Tibial nerve (tissue), 4 donors: ENCODE measurements around the gene SDR42E2. TPM values are rescaled to one million over a fixed set of nuclear protein-coding genes. Genes with fewer than 3 reads are reported as not detected.

ENCODE experiments used
- DNase-seq, 2 donors: peaks; one replicate each; pipeline ENCODE4 v3.0.0-alpha.2; 2019; ENCODE audit warnings: low spot score in 2 of 2
- H3K27ac ChIP-seq, 4 donors: fragments of 200-600 bp; sonication (generic) in 3 of 4; one replicate each; pipeline ENCODE4 v1.5.1; 2017 to 2019; ENCODE audit warnings: mild to moderate bottlenecking in 1 of 4
- H3K27me3 ChIP-seq, 2 donors: fragments of 200-600 bp; sonication (generic) in 1 of 2; one replicate each; pipeline versions ENCODE4 v1.5.1 to v1.6.0; 2017 to 2019
- H3K36me3 ChIP-seq, 3 donors: fragments of 200-600 bp; sonication (generic); one replicate each; pipeline ENCODE4 v1.5.1; 2018 to 2019
- H3K4me1 ChIP-seq, 4 donors: fragments of 200-600 bp; sonication (generic) in 3 of 4; one replicate each; pipeline ENCODE4 v1.5.1; 2017 to 2019
- H3K4me3 ChIP-seq, 4 donors: fragments of 200-600 bp; sonication (generic) in 3 of 4; one replicate each; pipeline ENCODE4 v1.5.1; 2017 to 2019; ENCODE audit warnings: mild to moderate bottlenecking in 1 of 4, moderate library complexity in 1 of 4
- H3K9me3 ChIP-seq, 4 donors: fragments of 200-600 bp; sonication (generic) in 3 of 4; one replicate each; pipeline ENCODE4 v1.5.1; 2017 to 2019
- EP300 ChIP-seq, 2 donors: sonication (generic); formaldehyde crosslinking; IDR thresholded peaks; one replicate each; pipeline ENCODE4 v1.6.1; 2017; ENCODE audit warnings: antibody characterized with exemption in 2 of 2, mild to moderate bottlenecking in 1 of 2
- POLR2A ChIP-seq, 2 donors: fragments of 450-650 bp; IDR thresholded peaks; one replicate each; pipeline ENCODE4 v1.6.1; 2017; ENCODE audit warnings: antibody characterized with exemption in 2 of 2, mild to moderate bottlenecking in 2 of 2, moderate library complexity in 2 of 2
- WGBS, 2 donors: methylation state at CpG; one replicate each; pipeline ENCODE4 v1.1.5; 2018; 5-methylcytosine and 5-hydroxymethylcytosine counted together
- total RNA-seq, 4 donors: library from RNA; depleted of rRNA; stranded (reverse); fragments of >200 nt; gene quantifications; one replicate each; pipeline ENCODE4 v1.1.0, GENCODE V29; 2016
- TF ChIP-seq, protein P1 (sequence below), 5 experiments: fragments of 200-600 bp in 3 of 5; fragments of 450-650 bp in 2 of 5; sonication (generic) in 3 of 5; IDR thresholded peaks; one replicate each; pipeline ENCODE4 v1.5.1; 2016 to 2019; ENCODE audit warnings: antibody characterized with exemption in 5 of 5, mild to moderate bottlenecking in 3 of 5, moderate library complexity in 2 of 5

The SDR42E2 gene
- total RNA-seq, 4 donors from 2014 or later, result not detected

DNA sequence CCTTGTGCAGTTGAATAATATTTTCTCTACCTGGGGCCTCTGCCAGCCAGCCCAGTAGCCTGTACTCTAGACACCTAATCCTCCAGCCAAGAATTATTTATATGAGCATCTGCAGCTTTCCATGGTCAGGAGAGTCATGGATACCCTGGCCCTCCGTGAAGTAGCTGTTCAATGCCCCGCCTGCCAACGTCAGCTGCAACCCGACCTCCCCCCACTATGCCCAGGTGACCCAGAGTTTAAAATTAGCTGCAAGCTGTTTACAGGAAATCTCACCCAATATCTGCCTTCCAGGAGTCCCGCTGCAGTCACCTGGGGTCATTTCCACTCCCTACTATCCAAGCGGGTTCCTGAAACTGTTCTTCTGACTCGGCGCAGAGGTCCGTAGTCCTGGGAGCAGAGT lies 12.3 kb downstream of the SDR42E2 start:
- H3K27ac ChIP-seq, result no peak overlapping the region
- DNase-seq, result no peak
- H3K36me3 ChIP-seq, result no peaks in the 10 kb centered on the region
- TF ChIP-seq EP300 (IDR thresholded peaks at IDR 0.05) (no peak), POLR2A (IDR thresholded peaks at IDR 0.05) (no peak)
- TF ChIP-seq, protein P1, sequence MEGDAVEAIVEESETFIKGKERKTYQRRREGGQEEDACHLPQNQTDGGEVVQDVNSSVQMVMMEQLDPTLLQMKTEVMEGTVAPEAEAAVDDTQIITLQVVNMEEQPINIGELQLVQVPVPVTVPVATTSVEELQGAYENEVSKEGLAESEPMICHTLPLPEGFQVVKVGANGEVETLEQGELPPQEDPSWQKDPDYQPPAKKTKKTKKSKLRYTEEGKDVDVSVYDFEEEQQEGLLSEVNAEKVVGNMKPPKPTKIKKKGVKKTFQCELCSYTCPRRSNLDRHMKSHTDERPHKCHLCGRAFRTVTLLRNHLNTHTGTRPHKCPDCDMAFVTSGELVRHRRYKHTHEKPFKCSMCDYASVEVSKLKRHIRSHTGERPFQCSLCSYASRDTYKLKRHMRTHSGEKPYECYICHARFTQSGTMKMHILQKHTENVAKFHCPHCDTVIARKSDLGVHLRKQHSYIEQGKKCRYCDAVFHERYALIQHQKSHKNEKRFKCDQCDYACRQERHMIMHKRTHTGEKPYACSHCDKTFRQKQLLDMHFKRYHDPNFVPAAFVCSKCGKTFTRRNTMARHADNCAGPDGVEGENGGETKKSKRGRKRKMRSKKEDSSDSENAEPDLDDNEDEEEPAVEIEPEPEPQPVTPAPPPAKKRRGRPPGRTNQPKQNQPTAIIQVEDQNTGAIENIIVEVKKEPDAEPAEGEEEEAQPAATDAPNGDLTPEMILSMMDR (IDR thresholded peaks at IDR 0.05), result no peak
- H3K27me3 ChIP-seq, result no peaks in the 10 kb centered on the region
- WGBS, 2 donors, result 64 to 65% methylated on average over 9 of the region's 9 CpGs
- no peaks in the 10 kb centered on the region for H3K9me3 ChIP-seq
- H3K4me1 ChIP-seq, result no peaks in the 10 kb centered on the region
- no peak overlapping the region for H3K4me3 ChIP-seq

- Histone ChIP-seq H3K36me3 (no peaks in the 10 kb centered on the region), H3K4me1 (no peaks in the 10 kb centered on the region), H3K27me3 (no peaks in the 10 kb centered on the region), H3K9me3 (no peaks in the 10 kb centered on the region), H3K4me3 (no peak overlapping the region), H3K27ac (no peak overlapping the region)
- DNase-seq, result no peak
- TF ChIP-seq POLR2A (IDR thresholded peaks at IDR 0.05) (no peak), EP300 (IDR thresholded peaks at IDR 0.05) (no peak)
- TF ChIP-seq, protein P1 (IDR thresholded peaks at IDR 0.05), result no peak
- 72 to 79% methylated on average over 14 to 15 of the region's 18 CpGs for WGBS, 2 donors
Measured at GRCh38 chr16:22177968-22178930, 15.9 kb downstream of the SDR42E2 start.

DNA sequence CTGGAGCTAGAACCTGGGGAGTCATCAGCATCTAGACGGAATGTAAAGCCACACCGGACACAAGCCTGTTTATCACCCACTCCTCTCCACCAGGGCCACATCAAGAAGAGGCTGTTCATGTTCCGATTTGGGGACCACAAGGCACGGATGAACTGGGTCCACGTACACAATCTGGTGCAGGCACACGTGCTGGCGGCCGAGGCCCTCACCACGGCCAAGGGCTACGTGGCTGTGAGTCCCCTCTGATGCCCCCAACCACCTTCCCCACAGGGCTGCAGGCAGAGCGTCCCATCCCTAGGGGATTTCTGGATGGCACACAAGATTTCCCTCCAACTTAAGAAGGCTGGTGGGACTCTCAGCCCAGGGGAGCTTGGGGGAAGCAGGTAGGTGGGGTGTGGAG lies 19.1 kb downstream of the SDR42E2 start:
- 79 to 85% methylated on average over 11 of the region's 11 CpGs for WGBS, 2 donors
- Histone ChIP-seq H3K9me3 (no peaks in the 10 kb centered on the region), H3K27ac (no peak overlapping the region), H3K4me3 (no peak overlapping the region), H3K36me3 (no peaks in the 10 kb centered on the region), H3K4me1 (no peaks in the 10 kb centered on the region), H3K27me3 (no peaks in the 10 kb centered on the region)
- DNase-seq, result no peak
- TF ChIP-seq EP300 (IDR thresholded peaks at IDR 0.05) (no peak), POLR2A (IDR thresholded peaks at IDR 0.05) (no peak)
- TF ChIP-seq, protein P1 (IDR thresholded peaks at IDR 0.05), result no peak

GRCh38 chr16:22181843-22182242 lies 19.5 kb downstream of the SDR42E2 start:
- Histone ChIP-seq H3K9me3 (no peaks in the 10 kb centered on the region), H3K27me3 (no peaks in the 10 kb centered on the region), H3K4me1 (no peaks in the 10 kb centered on the region), H3K36me3 (no peaks in the 10 kb centered on the region), H3K27ac (no peak overlapping the region), H3K4me3 (no peak overlapping the region)
- WGBS, 2 donors, result 74 to 84% methylated on average over 7 of the region's 7 CpGs
- no peak for TF ChIP-seq POLR2A (IDR thresholded peaks at IDR 0.05)
- TF ChIP-seq, protein P1 (IDR thresholded peaks at IDR 0.05), result no peak
- no peak for TF ChIP-seq EP300 (IDR thresholded peaks at IDR 0.05)
- no peak for DNase-seq

- DNase-seq, result no peak
- 68 to 77% methylated on average over 5 of the region's 5 CpGs for WGBS, 2 donors
- Histone ChIP-seq H3K27me3 (no peaks in the 10 kb centered on the region), H3K4me3 (no peak overlapping the region), H3K4me1 (peaks cover 0 to 4% (median 2%) of the 10 kb centered on the region in 4 donors), H3K27ac (no peak overlapping the region), H3K36me3 (no peaks in the 10 kb centered on the region), H3K9me3 (no peaks in the 10 kb centered on the region)
- TF ChIP-seq POLR2A (IDR thresholded peaks at IDR 0.05) (no peak), EP300 (IDR thresholded peaks at IDR 0.05) (no peak)
- TF ChIP-seq, protein P1 (IDR thresholded peaks at IDR 0.05), result no peak
Measured at GRCh38 chr16:22183335-22183734, 21.0 kb downstream of the SDR42E2 start.
